Measurements from ENCODE around the gene EBF3. TPM values are rescaled to one million over a fixed set of nuclear protein-coding genes. Genes with fewer than 3 reads are reported as not detected.

EBF3 gene
- total and polyA plus RNA-seq, 3 donors from 2014 or later: 4.0 to 7.6 (median 6.0) TPM

GRCh38 chr10:129901389-129902006, 62.6 kb downstream of the EBF3 start:
- no peaks in the 10 kb centered on the region for H3K27me3 ChIP-seq
- no peak for TF ChIP-seq POLR2A (IDR thresholded peaks at IDR 0.05)
- TF ChIP-seq CTCF (IDR thresholded peaks at IDR 0.05): no peak
- 64 to 76% methylated on average over 15 of the region's 15 CpGs for WGBS, 2 donors

GRCh38 chr10:129900825-129901224, 63.2 kb downstream of the EBF3 start:
- intact Hi-C loops (cut with DNase I; ENCODE audit: low total_unique reads): no loop called here
- no peak for TF ChIP-seq POLR2A (IDR thresholded peaks at IDR 0.05)
- TF ChIP-seq CTCF (IDR thresholded peaks at IDR 0.05): no peak
- no peaks in the 10 kb centered on the region for H3K27me3 ChIP-seq
- H3K4me1 ChIP-seq: no peaks in the 10 kb centered on the region
- no peaks in the 10 kb centered on the region for H3K9me3 ChIP-seq
- H3K36me3 ChIP-seq (ENCODE audit: low read depth, missing control alignments): no peaks in the 10 kb centered on the region
- DNase-seq: no peak
- H3K27ac ChIP-seq: no peak overlapping the region
- WGBS, 2 donors: 60 to 100% methylated on average over 1 of the region's 1 CpG
- H3K4me3 ChIP-seq: no peak overlapping the region

More at GRCh38 chr10:129901389-129902006, 62.6 kb downstream of the EBF3 start:
- Histone ChIP-seq H3K36me3 (ENCODE audit: low read depth, missing control alignments) (no peaks in the 10 kb centered on the region), H3K4me3 (no peak overlapping the region), H3K4me1 (no peaks in the 10 kb centered on the region), H3K9me3 (no peaks in the 10 kb centered on the region), H3K27ac (no peak overlapping the region)
- no peak for DNase-seq
- intact Hi-C loops (cut with DNase I; ENCODE audit: low total_unique reads): no loop called here

- Histone ChIP-seq H3K9me3 (no peaks in the 10 kb centered on the region), H3K27ac (no peak overlapping the region), H3K27me3 (no peaks in the 10 kb centered on the region), H3K4me3 (no peak overlapping the region), H3K36me3 (ENCODE audit: low read depth, missing control alignments) (no peaks in the 10 kb centered on the region), H3K4me1 (no peaks in the 10 kb centered on the region)
- WGBS, 2 donors: 70 to 73% methylated on average over 21 to 22 of the region's 22 CpGs
- DNase-seq: no peak
- intact Hi-C loops (cut with DNase I; ENCODE audit: low total_unique reads): no loop called here
- TF ChIP-seq POLR2A (IDR thresholded peaks at IDR 0.05) (no peak), CTCF (IDR thresholded peaks at IDR 0.05) (no peak)
Measured at GRCh38 chr10:129899276-129900130, 64.6 kb downstream of the EBF3 start.

GRCh38 chr10:129898706-129899268, 65.3 kb downstream of the EBF3 start:
- 46 to 52% methylated on average over 36 to 38 of the region's 38 CpGs for WGBS, 2 donors
- H3K9me3 ChIP-seq: no peaks in the 10 kb centered on the region
- no peaks in the 10 kb centered on the region for H3K4me1 ChIP-seq
- no peaks in the 10 kb centered on the region for H3K27me3 ChIP-seq
- H3K4me3 ChIP-seq: no peak overlapping the region
- intact Hi-C loops (cut with DNase I; ENCODE audit: low total_unique reads): no loop called here
- H3K36me3 ChIP-seq (ENCODE audit: low read depth, missing control alignments): no peaks in the 10 kb centered on the region
- H3K27ac ChIP-seq: no peak overlapping the region
- peak; percentile 48 for DNase-seq
- TF ChIP-seq POLR2A (IDR thresholded peaks at IDR 0.05) (no peak), CTCF (IDR thresholded peaks at IDR 0.05) (no peak)
